H9 (cell line): ENCODE results near the gene TNRC6A. TPM values are rescaled to one million over a fixed set of nuclear protein-coding genes. Genes with fewer than 3 reads are reported as not detected.

Source experiments
- DNase-seq: peaks from one replicate; pipeline ENCODE4 v3.0.0-alpha.2; 2017
- H2AFZ ChIP-seq: one replicate; pipeline ENCODE4 v1.6.1; 2013; ENCODE audit warnings: mild to moderate bottlenecking, low read length, control low read depth, moderate library complexity
- H2AK5ac ChIP-seq: 2 replicates; pipeline ENCODE4 v1.6.1; 2013; ENCODE audit warnings: low read length, control low read depth, mixed read lengths; ENCODE audit not compliant: insufficient read length
- H2BK120ac ChIP-seq: one replicate; pipeline ENCODE4 v1.6.1; 2013; ENCODE audit warnings: low read depth, mild to moderate bottlenecking, low read length, control low read depth, inconsistent platforms; ENCODE audit not compliant: poor library complexity, severe bottlenecking
- H2BK12ac ChIP-seq: 2 replicates; pipeline ENCODE4 v1.6.1; 2013; ENCODE audit warnings: low read length, control low read depth, mixed read lengths, low read depth; ENCODE audit not compliant: insufficient read length
- H2BK15ac ChIP-seq: 2 replicates; pipeline ENCODE4 v1.6.1; 2013; ENCODE audit warnings: low read depth, low read length, control low read depth
- H2BK20ac ChIP-seq: one replicate; pipeline ENCODE4 v1.6.1; 2013; ENCODE audit warnings: low read depth, mild to moderate bottlenecking, low read length, control low read depth, inconsistent platforms; ENCODE audit not compliant: poor library complexity, severe bottlenecking
- H2BK5ac ChIP-seq: 2 replicates; pipeline ENCODE4 v1.6.1; 2013; ENCODE audit warnings: low read length, control low read depth, mixed read lengths; ENCODE audit not compliant: insufficient read length
- H3K14ac ChIP-seq: 2 replicates; pipeline ENCODE4 v1.6.1; 2013; ENCODE audit warnings: low read length, control low read depth; ENCODE audit not compliant: insufficient read depth
- H3K18ac ChIP-seq: 2 replicates; pipeline ENCODE4 v1.6.1; 2013; ENCODE audit warnings: low read depth, mild to moderate bottlenecking, mixed read lengths, low read length, control low read depth; ENCODE audit not compliant: insufficient read length
- H3K23ac ChIP-seq: 2 replicates; pipeline ENCODE4 v1.6.1; 2013; ENCODE audit warnings: low read length, control low read depth, mixed read lengths, low read depth; ENCODE audit not compliant: insufficient read length
- H3K23me2 ChIP-seq: 2 replicates; pipeline ENCODE4 v1.6.1; 2013; ENCODE audit warnings: low read depth, mild to moderate bottlenecking, mixed read lengths, low read length, control low read depth; ENCODE audit not compliant: insufficient read length, poor library complexity, severe bottlenecking
- H3K27ac ChIP-seq: 2 replicates; pipeline ENCODE4 v1.5.1; 2013; ENCODE audit warnings: low read length, control low read depth, mixed read lengths, low read depth; ENCODE audit not compliant: insufficient read length
- H3K27me3 ChIP-seq: 2 replicates; pipeline ENCODE4 v1.6.1; 2013; ENCODE audit warnings: low read length, control low read depth, inconsistent platforms; ENCODE audit not compliant: insufficient read depth
- H3K4ac ChIP-seq: 2 replicates; pipeline ENCODE4 v1.6.1; 2013; ENCODE audit warnings: low read depth, mild to moderate bottlenecking, control low read depth, inconsistent platforms, low read length, moderate library complexity
- H3K4me1 ChIP-seq: 2 replicates; pipeline ENCODE4 v1.6.1; 2013; ENCODE audit warnings: low read length, control low read depth, inconsistent platforms; ENCODE audit not compliant: insufficient read depth
- H3K4me2 ChIP-seq: 2 replicates; pipeline ENCODE4 v1.6.1; 2013; ENCODE audit warnings: low read length, control low read depth, mixed read lengths; ENCODE audit not compliant: insufficient read length, insufficient read depth
- H3K56ac ChIP-seq: 2 replicates; pipeline ENCODE4 v1.6.1; 2013; ENCODE audit warnings: low read depth, mild to moderate bottlenecking, mixed read lengths, low read length, control low read depth; ENCODE audit not compliant: insufficient read length
- H3K79me1 ChIP-seq: 2 replicates; pipeline ENCODE4 v1.6.1; 2013; ENCODE audit warnings: low read depth, mild to moderate bottlenecking, moderate library complexity, low read length, control low read depth, inconsistent platforms; ENCODE audit not compliant: insufficient read depth, poor library complexity, severe bottlenecking
- H3K79me2 ChIP-seq: 2 replicates; pipeline ENCODE4 v1.6.1; 2013; ENCODE audit warnings: low read length, control low read depth, inconsistent platforms; ENCODE audit not compliant: insufficient read depth
- H3K9ac ChIP-seq: 2 replicates; pipeline ENCODE4 v1.6.1; 2013; ENCODE audit warnings: low read length, control low read depth, mixed read lengths; ENCODE audit not compliant: insufficient read length; ENCODE audit errors: extremely low read depth
- H3K9me3 ChIP-seq: one replicate; pipeline ENCODE4 v1.6.1; 2013; ENCODE audit warnings: low read depth, low read length, inconsistent platforms; ENCODE audit not compliant: control insufficient read depth
- H3T11ph ChIP-seq: one replicate; pipeline ENCODE4 v1.6.1; 2013; ENCODE audit warnings: mild to moderate bottlenecking, low read length, control low read depth, inconsistent platforms
- H4K20me1 ChIP-seq: one replicate; pipeline ENCODE4 v1.6.1; 2013; ENCODE audit not compliant: control insufficient read depth, insufficient read length, insufficient read depth
- H4K5ac ChIP-seq: 2 replicates; pipeline ENCODE4 v1.6.1; 2013; ENCODE audit warnings: low read depth, mild to moderate bottlenecking, mixed read lengths, low read length, control low read depth; ENCODE audit not compliant: insufficient read length
- H4K8ac ChIP-seq: replicated peaks from 2 replicates; pipeline ENCODE4 v1.6.1; 2013; ENCODE audit warnings: low read length, control low read depth, mixed read lengths, low read depth; ENCODE audit not compliant: insufficient read length
- H4K91ac ChIP-seq: 2 replicates; pipeline ENCODE4 v1.6.1; 2013; ENCODE audit warnings: low read depth, mild to moderate bottlenecking, moderate library complexity, mixed read lengths, low read length, control low read depth; ENCODE audit not compliant: insufficient read length
- H3K27ac Mint-ChIP-seq, 3 experiments: 2 replicates in 2 of 3; 3 replicates in 1 of 3; pipeline ENCODE4 v1.8.0; 2020 to 2021; ENCODE audit warnings: mixed read lengths in 3 of 3, mild to moderate bottlenecking in 1 of 3, moderate library complexity in 1 of 3
- H3K27me3 Mint-ChIP-seq: 2 replicates; pipeline ENCODE4 v1.8.0; 2021; ENCODE audit warnings: low read depth, mild to moderate bottlenecking, moderate library complexity, mixed read lengths
- H3K36me3 Mint-ChIP-seq, 3 experiments: 2 replicates in 2 of 3; 3 replicates in 1 of 3; pipeline ENCODE4 v1.8.0; 2020 to 2021; ENCODE audit warnings: low read depth in 3 of 3, mixed read lengths in 3 of 3; ENCODE audit not compliant: insufficient read depth in 1 of 3
- H3K4me1 Mint-ChIP-seq, 2 experiments: 2 replicates each; pipeline ENCODE4 v1.8.0; 2020; ENCODE audit warnings: mixed read lengths in 2 of 2
- H3K4me3 Mint-ChIP-seq, 2 experiments: 2 replicates in 1 of 2; 3 replicates in 1 of 2; pipeline ENCODE4 v1.8.0; 2020 to 2021; ENCODE audit warnings: mild to moderate bottlenecking in 2 of 2, mixed read lengths in 2 of 2, moderate library complexity in 1 of 2
- H3K9me3 Mint-ChIP-seq, 2 experiments: 2 replicates in 1 of 2; 3 replicates in 1 of 2; pipeline ENCODE4 v1.8.0; 2020; ENCODE audit warnings: mild to moderate bottlenecking in 2 of 2, mixed read lengths in 2 of 2, moderate library complexity in 1 of 2
- CTCF ChIP-seq: fragments of 200-600 bp; sonication (generic); conservative IDR thresholded peaks from 3 replicates; pipeline ENCODE4 v1.8.0; 2021; ENCODE audit warnings: antibody characterized with exemption, mild to moderate bottlenecking
- WGBS: extraction: QIAGEN DNeasy Blood & Tissue Kit; methylation state at CpG from one replicate; pipeline ENCODE4 v1.1.7; 2013; ENCODE audit warnings: missing lambda C conversion rate, low lambda C conversion rate, mixed read lengths; ENCODE audit not compliant: insufficient read length; ENCODE audit errors: extremely low coverage; 5-methylcytosine and 5-hydroxymethylcytosine counted together
- total RNA-seq: library from RNA; stranded (reverse); gene quantifications from 2 replicates; pipeline ENCODE4 v1.2.1, GENCODE V29; 2021

Gene TNRC6A
- total RNA-seq, 1 experiment from 2014 or later: 114 TPM

- H3K18ac ChIP-seq: no peak overlapping the region
- H3K23me2 ChIP-seq: no peaks in the 10 kb centered on the region
- no peak overlapping the region for H2AFZ ChIP-seq
- H2BK15ac ChIP-seq: no peak overlapping the region
- no peaks in the 10 kb centered on the region for H3K79me2 ChIP-seq
- H2BK5ac ChIP-seq: no peak overlapping the region
- H3K27me3 Mint-ChIP-seq: no peaks in the 10 kb centered on the region; the same call in 1 of the 2 replicates
- no peaks in the 10 kb centered on the region for H4K20me1 ChIP-seq
- H3K27ac ChIP-seq: no peak overlapping the region
- H3K27me3 ChIP-seq: no peaks in the 10 kb centered on the region
- no peak overlapping the region for H2BK120ac ChIP-seq
- no peak overlapping the region for H3K56ac ChIP-seq
- no peak overlapping the region for H3K4me2 ChIP-seq
- no peak overlapping the region for H3K9ac ChIP-seq
- no peak overlapping the region for H4K91ac ChIP-seq
- WGBS: no CpG with 5 or more reads among the region's 8 CpGs
- no peak overlapping the region for H3T11ph ChIP-seq
- H3K79me1 ChIP-seq: no peaks in the 10 kb centered on the region
- no peaks in the 10 kb centered on the region for H3K4me1 ChIP-seq
- no peak for TF ChIP-seq CTCF
- H3K14ac ChIP-seq: no peak overlapping the region
- H2BK20ac ChIP-seq: no peak overlapping the region
- H3K4ac ChIP-seq: no peak overlapping the region
- H3K9me3 Mint-ChIP-seq: peaks cover 4 to 5% of the 10 kb centered on the region in 2 experiments; a peak in 4 of 5 replicates
- H3K9me3 ChIP-seq: no peaks in the 10 kb centered on the region
- H3K4me3 Mint-ChIP-seq: no peak overlapping the region
- H3K36me3 Mint-ChIP-seq: no peaks in the 10 kb centered on the region
- DNase-seq: no peak
- no peaks in the 10 kb centered on the region for H3K4me1 Mint-ChIP-seq
- no peak overlapping the region for H3K27ac Mint-ChIP-seq
- H3K23ac ChIP-seq: no peak overlapping the region
- no peak overlapping the region for H4K8ac ChIP-seq
- H2AK5ac ChIP-seq: no peak overlapping the region
- no peak overlapping the region for H2BK12ac ChIP-seq
- no peak overlapping the region for H4K5ac ChIP-seq
Observed at GRCh38 chr16:24869033-24869432, 139.6 kb downstream of the TNRC6A start.
